ENCODE data around the gene TRAPPC8.

GRCh38 chr18:31979714-31980113 lies 36.8 kb upstream of the TRAPPC8 start:
- no peak for TF ChIP-seq CTCF (IDR thresholded peaks at IDR 0.05)
- no peak for TF ChIP-seq POLR2A (IDR thresholded peaks at IDR 0.05)

All from esophagus squamous epithelium (tissue), 4 donors.